Measurements from ENCODE around the gene ERMN. TPM values are rescaled to one million over a fixed set of nuclear protein-coding genes. Genes with fewer than 3 reads are reported as not detected.

Gene ERMN
- total RNA-seq, 2 experiments from 2014 or later, result 17.3 to 18.0 TPM

DNA sequence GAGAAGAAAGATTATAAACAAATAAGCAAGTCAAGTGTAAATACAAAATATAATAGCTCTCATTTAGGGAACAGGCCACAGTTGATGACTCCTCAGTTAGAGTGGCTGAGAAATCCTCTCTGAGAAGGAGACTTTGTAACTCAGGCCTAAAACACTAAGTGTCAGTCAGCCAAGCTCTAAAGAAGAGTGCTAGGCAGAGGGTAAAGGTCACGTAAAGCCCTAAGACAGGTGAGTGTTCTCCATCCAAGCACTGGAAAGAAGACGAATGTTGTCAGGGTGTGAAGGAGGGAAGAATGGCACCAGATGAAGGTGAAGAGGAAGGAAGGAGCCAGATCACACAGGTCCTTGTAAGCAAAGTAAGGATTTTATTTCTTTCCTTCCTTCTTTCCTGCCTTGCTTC is 24.3 kb downstream of the ERMN start:
- peaks cover 8% of the 10 kb centered on the region for H3K27me3 Mint-ChIP-seq
- no peak for DNase-seq
- Histone ChIP-seq H3K27me3 (ENCODE audit: control insufficient read depth in 1 of 2, insufficient read depth in 2 of 2, low read length in 2 of 2) (no peaks in the 10 kb centered on the region), H3K27ac (ENCODE audit: low read depth in 1 of 2, low read length in 2 of 2) (no peak overlapping the region), H3K9me3 (ENCODE audit: control insufficient read depth in 1 of 2, insufficient read depth in 1 of 2, low read length in 2 of 2) (no peaks in the 10 kb centered on the region), H3K4me3 (ENCODE audit: low read length) (no peak overlapping the region), H3K4me1 (ENCODE audit: insufficient read depth, low read length) (no peaks in the 10 kb centered on the region), H3K36me3 (ENCODE audit: insufficient read depth, low read length) (no peaks in the 10 kb centered on the region)
- no peak overlapping the region for H3K27ac Mint-ChIP-seq
- H3K4me3 Mint-ChIP-seq, result no peak overlapping the region
- intact Hi-C loops (cut with DNase I, micrococcal nuclease), result loop anchor here (5.0 to 10.0 kb wide), 4 partner anchors 473 to 1446 kb away; partner anchors contain the start of genes CCDC148 (in 1 of the 2) and PKP4 (in 1 of the 2)
- ChIA-PET CTCF (interaction anchor here (0.9 to 2.2 kb wide), 5 partner anchors 9 to 327 kb away, joined by 3 to 14 read pairs (median 9); partner anchors contain the start of genes ACVR1C and ERMN), POLR2A (interaction anchor here (2.3 kb wide), 1 partner anchor 297 kb away, joined by 10 read pairs; no protein-coding TSS in a partner anchor)
- no peak for ATAC-seq (ENCODE audit: poor library complexity)
- no peaks in the 10 kb centered on the region for H3K36me3 Mint-ChIP-seq (ENCODE audit: low read depth)
- no peak for TF ChIP-seq CTCF (IDR thresholded peaks at IDR 0.05)
- peaks cover 16% of the 10 kb centered on the region for H3K4me1 Mint-ChIP-seq (ENCODE audit: low read depth)
- H3K9me3 Mint-ChIP-seq, result no peaks in the 10 kb centered on the region

GRCh38 chr2:157296958-157297357 is 28.7 kb downstream of the ERMN start:
- ChIA-PET POLR2A (no interaction called here), CTCF (no interaction called here)
- H3K27me3 ChIP-seq (ENCODE audit: control insufficient read depth in 1 of 2, insufficient read depth in 2 of 2, low read length in 2 of 2), result no peaks in the 10 kb centered on the region
- H3K27ac ChIP-seq (ENCODE audit: low read depth in 1 of 2, low read length in 2 of 2), result no peak overlapping the region
- no peak for TF ChIP-seq CTCF (IDR thresholded peaks at IDR 0.05)
- intact Hi-C loops (cut with DNase I, micrococcal nuclease), result no loop called here
- H3K36me3 ChIP-seq (ENCODE audit: insufficient read depth, low read length), result no peaks in the 10 kb centered on the region
- Mint-ChIP-seq H3K4me1 (ENCODE audit: low read depth) (no peaks in the 10 kb centered on the region), H3K4me3 (no peak overlapping the region), H3K9me3 (no peaks in the 10 kb centered on the region), H3K27ac (no peak overlapping the region), H3K27me3 (peaks cover 3% of the 10 kb centered on the region), H3K36me3 (ENCODE audit: low read depth) (no peaks in the 10 kb centered on the region)
- H3K4me3 ChIP-seq (ENCODE audit: low read length), result no peak overlapping the region
- no peak for ATAC-seq (ENCODE audit: poor library complexity)
- no peaks in the 10 kb centered on the region for H3K9me3 ChIP-seq (ENCODE audit: control insufficient read depth in 1 of 2, insufficient read depth in 1 of 2, low read length in 2 of 2)
- DNase-seq, result no peak
- no peaks in the 10 kb centered on the region for H3K4me1 ChIP-seq (ENCODE audit: insufficient read depth, low read length)

DNA sequence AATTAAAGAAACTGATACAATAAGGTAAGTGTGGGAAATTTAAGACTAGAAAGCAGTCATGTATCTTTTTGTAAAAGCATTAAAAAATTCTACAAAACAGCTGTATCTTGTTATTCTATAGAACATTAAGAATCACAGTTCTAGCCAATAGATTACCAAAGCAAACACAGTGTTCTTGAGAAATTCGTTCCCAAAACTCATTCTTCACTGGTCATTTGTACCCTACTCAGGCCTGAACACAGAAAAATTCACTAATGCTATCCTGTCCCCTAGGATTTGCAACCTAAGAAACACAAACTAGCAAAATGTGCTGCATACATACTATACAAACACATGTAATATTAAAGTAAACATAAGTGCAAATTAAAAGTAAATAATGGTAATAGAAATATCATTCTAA is 29.1 kb downstream of the ERMN start:
- Histone ChIP-seq H3K4me1 (ENCODE audit: insufficient read depth, low read length) (no peaks in the 10 kb centered on the region), H3K9me3 (ENCODE audit: control insufficient read depth in 1 of 2, insufficient read depth in 1 of 2, low read length in 2 of 2) (no peaks in the 10 kb centered on the region), H3K36me3 (ENCODE audit: insufficient read depth, low read length) (no peaks in the 10 kb centered on the region), H3K27me3 (ENCODE audit: control insufficient read depth in 1 of 2, insufficient read depth in 2 of 2, low read length in 2 of 2) (no peaks in the 10 kb centered on the region), H3K27ac (ENCODE audit: low read depth in 1 of 2, low read length in 2 of 2) (no peak overlapping the region), H3K4me3 (ENCODE audit: low read length) (no peak overlapping the region)
- ChIA-PET POLR2A (no interaction called here), CTCF (no interaction called here)
- Mint-ChIP-seq H3K4me1 (ENCODE audit: low read depth) (no peaks in the 10 kb centered on the region), H3K27me3 (peaks cover 3% of the 10 kb centered on the region), H3K36me3 (ENCODE audit: low read depth) (no peaks in the 10 kb centered on the region), H3K27ac (no peak overlapping the region), H3K4me3 (no peak overlapping the region), H3K9me3 (no peaks in the 10 kb centered on the region)
- no peak for DNase-seq
- no peak for TF ChIP-seq CTCF (IDR thresholded peaks at IDR 0.05)
- intact Hi-C loops (cut with DNase I, micrococcal nuclease), result no loop called here
- ATAC-seq (ENCODE audit: poor library complexity), result no peak

All from CD4-positive, alpha-beta T cell (primary cell).